ENCODE results near the gene RALGDS.
"Not testable (repeated sequence)": the region's sequence is repeated elsewhere in the genome, so short reads cannot be mapped to it uniquely, and the experiment has no call there.

The RALGDS gene

DNA sequence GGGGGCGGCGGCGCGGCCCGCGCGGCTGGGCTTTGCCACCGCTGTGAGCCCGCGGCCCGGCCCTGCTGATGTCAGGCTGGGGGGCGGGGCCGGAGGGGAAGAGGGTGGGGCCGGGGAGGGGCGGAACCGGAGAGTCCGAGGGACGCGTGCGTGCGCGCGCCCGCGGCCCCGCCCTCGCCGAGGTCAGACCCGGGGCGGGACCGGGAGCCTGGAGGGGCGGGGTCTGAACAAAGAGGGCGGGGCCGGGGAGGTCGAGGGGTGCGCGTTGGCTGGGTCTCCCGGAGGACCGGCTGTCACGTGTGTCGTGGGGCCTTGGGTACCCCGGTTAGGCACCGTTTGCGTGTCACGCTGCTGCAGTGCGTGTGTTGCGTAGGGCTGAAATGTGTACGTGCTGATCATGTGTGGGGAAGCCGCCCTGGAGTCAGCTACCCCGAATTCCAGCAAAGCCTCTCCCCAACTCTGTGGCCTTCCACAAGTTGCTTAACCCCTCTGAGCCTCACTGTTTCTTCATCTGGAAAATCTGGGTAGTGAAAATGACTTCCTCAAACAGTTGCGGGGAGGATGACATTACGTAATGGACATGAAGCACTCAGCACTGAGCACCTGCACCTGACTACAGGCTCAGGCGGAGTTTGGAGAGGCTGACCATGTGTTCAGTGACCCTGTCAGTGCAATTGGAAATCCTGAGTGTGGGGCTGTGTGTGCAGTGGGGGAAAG is at the start of gene RALGDS:
TSS of gene RALGDS (minus strand) at position 43 of the 717 bp plus-strand sequence. CDS start 86 bp downstream, outside the sequence.
- DNase-seq (ENCODE audit: low read depth in 2 of 2), result peak; percentile 79 to 89

DNA sequence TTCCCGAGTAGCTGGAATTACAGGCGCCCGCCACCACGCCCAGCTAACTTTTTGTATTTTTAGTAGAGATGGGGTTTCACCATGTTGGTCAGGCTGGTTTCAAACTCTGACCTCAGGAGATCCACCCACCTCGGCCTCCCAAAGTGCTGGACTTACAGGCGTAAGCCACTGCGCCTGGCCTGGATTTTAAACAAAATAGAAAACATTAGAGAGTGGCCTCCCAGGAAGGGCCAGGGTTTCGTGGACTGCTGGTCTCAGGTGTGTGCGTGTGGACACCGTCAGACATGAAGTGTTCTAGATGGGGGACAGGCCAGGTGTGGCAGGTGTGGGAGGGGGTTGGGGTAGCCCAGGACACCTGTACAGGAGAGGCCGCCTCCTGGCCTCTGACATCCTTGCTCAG is 49.7 kb upstream of the RALGDS start:
- no peak for DNase-seq (ENCODE audit: low read depth in 2 of 2)

DNA sequence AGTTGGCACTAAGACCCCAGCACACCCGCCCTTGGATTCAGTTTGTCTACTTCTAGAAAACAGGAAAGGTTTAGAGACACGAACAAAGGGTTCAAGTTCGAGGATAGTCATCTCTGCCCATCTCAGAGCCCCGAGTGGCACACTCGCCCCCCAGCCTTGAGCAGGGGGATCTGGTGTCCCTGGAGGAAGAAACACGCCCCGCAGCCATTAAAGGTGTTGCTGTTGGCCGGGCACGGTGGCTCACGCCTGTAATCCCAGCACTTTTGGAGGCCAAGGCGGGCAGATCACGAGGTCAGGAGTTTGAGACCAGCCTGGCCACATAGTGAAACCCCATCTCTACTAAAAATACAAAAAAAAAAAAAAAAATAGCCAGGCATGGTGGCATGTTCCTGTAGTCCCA is 48.6 kb upstream of the RALGDS start:
- DNase-seq (ENCODE audit: low read depth in 2 of 2), result not testable (repeated sequence)

DNA sequence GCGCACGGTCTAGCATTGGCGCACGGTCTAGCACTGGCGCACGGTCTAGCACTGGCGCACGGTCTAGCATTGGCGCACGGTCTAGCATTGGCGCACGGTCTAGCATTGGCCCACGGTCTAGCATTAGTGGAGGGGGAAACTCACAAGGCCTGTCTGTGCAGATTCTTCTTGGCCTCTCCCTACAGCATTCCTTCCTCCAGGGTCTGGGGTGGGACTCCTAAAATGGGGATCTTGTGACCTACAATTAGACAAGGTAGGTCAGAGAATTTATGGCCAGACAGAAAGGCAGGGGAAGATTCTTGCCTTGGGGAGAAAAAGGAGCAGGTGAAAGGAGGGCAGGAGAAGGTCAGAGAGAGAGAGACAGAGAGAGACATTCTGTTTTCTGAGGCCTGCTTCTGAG is 48.1 kb upstream of the RALGDS start:
- DNase-seq (ENCODE audit: low read depth in 2 of 2), result no peak

DNA sequence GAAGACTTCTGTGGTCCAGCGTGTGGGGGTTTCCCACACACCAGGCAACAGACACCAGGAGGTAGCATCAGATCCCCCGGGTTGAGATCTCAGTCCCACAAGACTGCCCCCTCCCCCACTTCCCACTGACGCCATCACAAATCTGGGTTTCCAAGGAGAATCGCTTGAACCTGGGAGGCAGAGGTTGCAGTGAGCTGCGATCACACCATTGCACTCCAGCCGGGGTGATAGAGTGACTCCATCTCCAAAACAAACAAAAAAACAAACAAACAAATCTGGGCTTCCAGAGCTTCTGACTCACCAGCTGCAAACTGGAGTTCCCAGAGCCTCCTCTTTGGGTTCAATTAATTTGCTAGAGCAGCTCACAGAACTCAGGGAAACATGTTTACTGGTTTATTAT is 47.4 kb upstream of the RALGDS start:
- no peak for DNase-seq (ENCODE audit: low read depth in 2 of 2)

DNA sequence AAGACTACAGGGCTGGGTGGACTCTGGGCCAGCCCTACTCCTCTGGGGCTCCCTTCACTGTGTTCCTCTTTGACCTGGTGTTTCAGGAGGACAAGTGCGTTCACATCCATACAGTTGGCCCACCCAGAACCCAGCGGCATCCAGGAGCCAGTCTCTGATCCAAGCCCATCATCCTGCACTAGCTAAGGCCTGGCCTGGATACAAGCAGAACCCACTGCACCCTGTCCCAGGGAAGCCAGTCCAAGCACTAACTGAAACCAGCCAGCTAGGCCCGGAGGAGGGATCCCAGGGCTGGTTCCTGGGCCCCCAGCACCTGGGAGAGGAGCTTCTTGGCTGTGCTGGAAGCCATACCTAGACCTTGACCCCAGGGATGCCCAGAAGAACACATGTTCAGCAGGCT is 46.7 kb upstream of the RALGDS start:
- no peak for DNase-seq (ENCODE audit: low read depth in 2 of 2)

DNA sequence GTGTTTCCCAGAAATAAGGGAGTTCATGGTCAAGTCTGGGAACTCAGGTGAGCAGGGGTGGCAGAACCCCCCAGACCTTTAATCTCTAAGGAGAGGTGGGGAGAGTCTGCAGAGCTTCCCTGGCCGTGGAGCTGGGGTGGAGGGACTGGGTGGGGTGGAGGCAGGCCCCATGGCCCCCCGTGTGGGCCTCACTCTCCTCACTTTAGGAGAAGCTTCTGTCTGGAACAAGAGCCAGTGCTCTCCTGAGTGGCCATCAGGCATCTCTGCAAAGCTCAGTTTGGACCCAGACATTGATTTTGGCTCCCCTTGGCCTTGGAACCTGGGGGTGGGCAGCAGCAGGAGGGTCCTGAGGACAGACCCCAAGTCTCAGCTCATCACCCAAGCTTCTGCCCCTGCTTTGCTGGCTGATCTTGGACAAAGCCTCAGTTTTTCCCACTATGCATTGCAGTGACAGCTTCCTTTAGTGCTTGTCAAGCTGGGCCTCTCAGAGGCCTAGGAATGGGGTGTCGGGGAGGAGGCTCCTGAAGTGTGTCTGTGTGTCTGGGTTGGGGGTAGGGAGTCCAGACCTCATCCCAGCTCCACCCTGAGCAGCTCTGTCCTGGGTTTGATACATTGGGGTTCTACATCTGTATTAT is 46.2 kb upstream of the RALGDS start:
- no peak for DNase-seq (ENCODE audit: low read depth in 2 of 2)

DNA sequence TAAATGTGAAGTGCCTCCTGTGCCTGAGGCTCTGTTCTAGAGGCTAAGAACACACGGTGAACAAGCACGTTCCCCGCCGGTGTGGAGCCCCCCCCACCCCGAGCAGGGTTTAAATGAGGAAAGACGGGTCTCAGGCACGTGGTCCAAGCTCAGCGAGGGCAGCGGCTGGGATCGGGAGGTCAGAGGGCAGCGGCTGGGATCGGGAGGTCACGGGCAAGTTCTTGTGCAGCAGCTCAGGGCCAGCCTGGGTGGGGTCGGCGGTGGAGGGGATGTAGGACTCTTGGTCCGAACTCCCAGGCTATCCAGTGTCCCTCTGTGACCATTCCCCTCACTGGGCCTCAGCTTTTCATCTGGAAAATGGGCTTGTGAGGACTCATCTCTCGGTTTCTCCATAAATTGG is 45.4 kb upstream of the RALGDS start:
- no peak for DNase-seq (ENCODE audit: low read depth in 2 of 2)

DNA sequence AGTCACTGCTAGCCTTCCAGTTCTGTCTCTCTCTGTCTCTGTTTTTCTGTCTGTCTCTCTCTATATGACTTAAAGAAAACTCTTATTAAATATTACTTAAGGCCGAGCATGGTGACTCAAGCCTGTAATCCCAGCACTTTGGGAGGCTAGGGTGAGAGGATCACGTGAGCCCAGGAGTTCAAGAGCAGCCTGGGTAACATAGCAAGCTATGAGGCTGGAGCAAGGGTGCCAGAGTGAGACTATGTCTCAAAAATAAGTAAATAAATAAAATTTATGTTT is 44.4 kb upstream of the RALGDS start:
- DNase-seq (ENCODE audit: low read depth in 2 of 2), result no peak

DNA sequence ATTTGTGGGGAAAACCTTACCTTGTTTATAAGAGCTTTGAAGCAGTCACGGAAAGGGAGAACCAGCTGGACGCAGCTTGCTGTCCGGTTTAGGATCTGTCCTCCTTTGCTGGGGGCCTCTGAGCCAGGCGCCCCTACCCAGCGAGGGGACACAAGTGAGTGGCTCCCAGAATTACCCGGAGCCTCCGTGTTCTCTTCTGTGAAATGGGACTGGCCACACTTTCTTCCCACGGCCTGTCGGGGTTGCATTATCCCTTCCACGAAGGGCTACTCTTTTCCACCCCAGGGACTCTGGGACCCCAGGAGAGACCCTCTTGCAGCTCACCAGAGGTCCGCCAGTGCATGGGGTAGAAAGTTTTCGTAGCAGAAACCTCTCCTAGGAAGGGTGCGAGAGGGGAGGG is 43.2 kb upstream of the RALGDS start:
- no peak for DNase-seq (ENCODE audit: low read depth in 2 of 2)

DNA sequence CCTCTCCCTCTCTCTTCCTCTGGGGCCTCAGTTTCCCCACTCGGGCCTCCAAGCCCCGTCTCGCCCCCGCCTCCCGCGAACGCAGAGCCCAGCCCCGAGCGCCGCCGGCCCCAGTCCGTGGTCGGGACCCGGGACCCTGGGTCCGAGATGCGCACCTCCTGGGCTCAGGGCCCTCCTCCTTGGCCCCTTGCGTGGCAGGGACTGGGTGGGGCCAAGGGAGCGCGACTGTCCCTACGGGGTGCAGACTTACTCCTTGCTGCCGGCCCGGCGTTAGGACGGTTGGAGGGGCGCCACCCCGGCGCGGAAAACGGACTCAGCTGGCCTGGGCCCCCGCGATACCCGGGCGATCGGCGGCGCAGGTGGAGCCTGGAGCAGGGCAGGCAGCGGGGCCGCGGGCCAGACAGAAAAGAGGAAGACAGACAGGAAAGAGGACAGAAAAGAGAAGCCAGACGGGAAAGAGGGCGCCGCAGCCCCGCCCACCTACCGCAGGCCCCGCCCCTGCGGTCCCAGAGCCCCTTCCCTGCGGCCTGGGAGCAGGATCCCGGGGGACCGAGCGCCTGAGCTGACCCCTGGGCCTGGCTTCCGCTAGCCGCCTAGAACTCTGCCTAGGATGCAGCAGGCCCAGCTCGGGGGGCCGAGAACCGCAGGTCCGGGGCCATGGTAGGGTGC is 42.6 kb upstream of the RALGDS start, which contains the start of gene GBGT1:
TSS of gene GBGT1 (minus strand) at position 411 of the 669 bp plus-strand sequence. CDS start 1,502 bp downstream, outside the sequence.
- no peak for DNase-seq (ENCODE audit: low read depth in 2 of 2)

DNA sequence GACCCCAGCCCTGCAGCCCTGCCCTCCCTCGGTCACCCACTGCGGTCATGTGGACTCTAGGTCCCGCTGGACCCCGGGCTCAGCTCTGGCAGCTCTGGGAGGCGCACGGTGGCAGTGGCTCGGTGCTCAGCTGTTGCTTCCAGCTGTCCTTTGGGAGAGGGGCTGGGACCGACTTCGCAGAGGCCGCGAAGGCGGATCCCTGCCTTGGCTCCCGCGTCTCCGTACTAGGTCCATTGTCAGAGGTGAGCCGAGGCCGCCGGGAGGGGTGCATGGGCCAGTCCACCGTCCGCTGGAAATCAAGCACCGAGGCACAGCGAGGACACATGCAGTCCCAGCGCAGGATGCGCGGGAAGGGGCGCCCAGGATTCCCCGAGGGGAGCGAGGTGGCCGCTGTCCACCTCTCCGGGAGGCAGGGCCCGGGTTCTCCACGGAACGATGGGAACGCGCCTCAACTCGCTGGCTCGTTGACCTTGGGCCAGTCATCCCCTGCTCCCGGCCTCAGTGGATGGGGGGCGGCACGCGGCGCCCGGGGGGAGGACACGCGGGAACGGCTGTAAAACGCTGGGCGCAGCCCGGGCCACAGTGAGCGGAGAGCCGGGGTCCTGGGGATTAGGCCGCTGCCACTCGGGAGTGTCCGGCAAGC is 41.9 kb upstream of the RALGDS start:
- no peak for DNase-seq (ENCODE audit: low read depth in 2 of 2)

DNA sequence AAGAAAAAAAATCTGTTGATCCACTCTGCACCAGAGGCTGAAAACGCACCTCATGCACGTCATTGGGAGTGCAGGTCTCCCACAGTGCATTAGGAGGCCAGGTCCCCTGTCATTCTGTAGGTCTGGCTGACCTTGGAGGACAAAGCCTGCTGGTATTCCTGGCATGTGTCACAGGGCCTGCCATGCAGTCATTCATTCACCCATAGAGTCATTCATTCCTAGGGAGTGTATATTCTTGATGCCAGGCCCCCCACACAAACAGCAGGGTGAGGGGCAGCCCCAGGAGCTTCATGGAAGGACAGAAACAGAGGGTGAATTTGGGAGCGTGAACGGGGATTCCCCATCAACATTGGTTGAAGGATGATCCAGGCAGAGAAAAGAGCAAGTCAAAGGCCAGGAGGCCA is 40.5 kb upstream of the RALGDS start:
- no peak for DNase-seq (ENCODE audit: low read depth in 2 of 2)

DNA sequence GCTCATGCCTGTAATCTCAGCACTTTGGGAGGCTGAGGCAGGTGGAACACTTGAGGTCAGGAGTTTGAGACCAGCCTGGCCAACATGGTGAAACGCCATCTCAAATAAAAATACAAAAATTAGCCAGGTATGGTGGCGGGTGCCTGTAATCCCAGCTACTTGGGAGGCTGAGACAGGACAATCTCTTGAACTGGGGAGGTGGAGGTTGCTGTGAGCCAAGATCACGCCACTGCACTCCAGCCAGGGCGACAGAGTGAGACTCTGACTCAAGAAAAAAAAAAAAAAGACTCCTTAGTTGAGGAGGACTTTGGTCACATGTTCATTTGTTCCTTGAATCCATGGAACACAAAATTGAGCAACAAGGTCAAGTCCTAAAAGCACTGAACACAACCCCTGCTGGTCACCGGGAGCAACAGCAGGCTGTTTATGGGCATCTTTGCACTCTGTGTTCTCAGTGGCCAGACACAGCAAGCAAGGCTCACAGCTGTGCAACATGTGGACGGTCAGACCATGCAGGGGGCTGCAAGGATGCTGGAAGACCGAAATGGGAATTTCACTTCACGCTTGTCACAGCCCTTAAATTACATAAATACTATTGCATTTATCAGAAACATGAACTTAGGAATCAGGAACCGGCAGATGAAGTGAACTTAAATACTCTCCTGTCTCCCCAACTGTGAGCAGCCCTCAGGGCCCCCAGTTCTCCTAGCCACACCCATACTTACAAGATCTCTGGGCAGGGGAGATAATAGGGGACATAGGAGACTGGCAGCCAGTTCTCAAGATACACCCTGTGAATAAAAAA is 39.9 kb upstream of the RALGDS start:
- DNase-seq (ENCODE audit: low read depth in 2 of 2), result no peak

DNA sequence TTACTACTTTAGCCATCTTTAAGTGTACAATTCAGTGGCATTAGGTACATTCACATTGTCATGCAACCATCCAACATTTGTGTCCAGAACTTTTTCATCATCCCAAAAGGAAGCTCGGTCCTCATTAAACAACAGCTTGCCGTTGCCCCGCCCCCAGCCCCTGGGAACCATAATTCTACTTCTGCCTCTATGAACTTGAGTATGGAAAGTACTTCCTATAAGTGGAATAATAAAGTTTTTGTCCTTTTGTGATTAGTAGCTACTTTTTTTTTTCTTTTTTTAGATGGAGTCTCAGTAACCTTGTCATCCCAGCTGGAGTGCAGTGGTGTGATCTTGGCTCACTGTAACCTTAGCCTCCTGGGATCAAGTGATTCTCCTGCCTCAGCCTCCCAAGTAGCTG is 37.7 kb upstream of the RALGDS start:
- DNase-seq (ENCODE audit: low read depth in 2 of 2), result no peak

DNA sequence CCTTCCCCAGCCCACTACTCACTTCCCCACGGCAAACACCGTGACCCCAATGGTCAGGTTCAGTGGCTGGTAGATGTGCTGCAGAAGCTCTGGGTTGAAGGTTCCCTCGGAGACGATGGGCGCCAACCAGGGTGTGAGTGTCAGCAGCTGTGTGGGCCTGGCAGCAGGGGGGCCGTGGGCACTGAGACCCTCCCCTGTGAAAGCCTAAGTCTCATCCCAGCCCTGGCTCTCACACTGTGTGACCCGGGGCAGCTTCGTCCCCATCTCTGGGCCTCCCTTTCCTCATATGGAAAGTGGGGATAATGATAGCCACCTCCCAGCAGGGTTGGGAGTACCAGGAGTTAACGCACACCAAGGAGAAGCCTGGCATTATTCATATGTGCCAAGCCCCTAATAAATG is 34.1 kb upstream of the RALGDS start:
- DNase-seq (ENCODE audit: low read depth in 2 of 2), result no peak

DNA sequence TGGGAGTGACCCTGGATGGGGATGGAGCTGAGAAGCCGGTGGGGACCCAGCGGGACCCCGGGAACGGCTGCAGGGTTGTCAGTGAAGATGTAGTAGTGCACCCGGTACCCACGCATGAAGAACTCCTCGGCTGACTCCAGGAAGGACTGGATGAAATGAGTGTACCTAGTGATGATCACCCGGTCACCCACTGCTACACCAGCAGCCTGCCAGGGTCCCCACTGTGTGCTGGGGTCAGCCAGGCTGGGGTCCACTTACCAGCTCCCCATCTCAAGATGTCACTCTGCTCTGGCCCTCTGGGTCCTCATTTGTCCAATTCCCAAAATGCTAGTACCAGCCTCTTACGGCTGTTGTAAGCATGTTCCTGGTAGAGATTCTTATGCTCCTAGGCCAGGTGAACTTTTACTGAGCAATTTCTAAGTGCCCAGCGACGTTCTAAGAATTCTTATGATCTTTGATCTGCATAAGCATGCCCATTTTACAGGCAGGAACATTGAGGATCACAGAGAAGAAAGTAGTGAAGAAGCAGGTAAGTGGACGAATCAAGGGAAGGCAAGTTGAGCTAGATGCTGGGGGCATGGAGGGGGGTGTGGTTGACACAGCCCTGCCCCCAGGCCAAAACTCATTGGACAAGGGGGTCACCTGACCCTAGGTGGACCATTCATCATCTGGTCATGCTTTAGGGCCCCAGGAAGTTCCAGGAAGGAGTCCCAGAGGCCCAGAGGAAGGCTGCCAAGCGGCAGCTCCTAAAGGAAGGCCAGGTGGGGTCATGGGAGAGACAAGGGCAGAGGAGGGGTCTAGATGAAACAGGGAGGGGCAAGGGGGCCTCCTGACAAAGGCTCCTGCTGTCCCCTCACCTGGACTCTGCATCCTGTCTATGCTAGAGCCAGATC is 33.3 kb upstream of the RALGDS start:
- no peak for DNase-seq (ENCODE audit: low read depth in 2 of 2)

DNA sequence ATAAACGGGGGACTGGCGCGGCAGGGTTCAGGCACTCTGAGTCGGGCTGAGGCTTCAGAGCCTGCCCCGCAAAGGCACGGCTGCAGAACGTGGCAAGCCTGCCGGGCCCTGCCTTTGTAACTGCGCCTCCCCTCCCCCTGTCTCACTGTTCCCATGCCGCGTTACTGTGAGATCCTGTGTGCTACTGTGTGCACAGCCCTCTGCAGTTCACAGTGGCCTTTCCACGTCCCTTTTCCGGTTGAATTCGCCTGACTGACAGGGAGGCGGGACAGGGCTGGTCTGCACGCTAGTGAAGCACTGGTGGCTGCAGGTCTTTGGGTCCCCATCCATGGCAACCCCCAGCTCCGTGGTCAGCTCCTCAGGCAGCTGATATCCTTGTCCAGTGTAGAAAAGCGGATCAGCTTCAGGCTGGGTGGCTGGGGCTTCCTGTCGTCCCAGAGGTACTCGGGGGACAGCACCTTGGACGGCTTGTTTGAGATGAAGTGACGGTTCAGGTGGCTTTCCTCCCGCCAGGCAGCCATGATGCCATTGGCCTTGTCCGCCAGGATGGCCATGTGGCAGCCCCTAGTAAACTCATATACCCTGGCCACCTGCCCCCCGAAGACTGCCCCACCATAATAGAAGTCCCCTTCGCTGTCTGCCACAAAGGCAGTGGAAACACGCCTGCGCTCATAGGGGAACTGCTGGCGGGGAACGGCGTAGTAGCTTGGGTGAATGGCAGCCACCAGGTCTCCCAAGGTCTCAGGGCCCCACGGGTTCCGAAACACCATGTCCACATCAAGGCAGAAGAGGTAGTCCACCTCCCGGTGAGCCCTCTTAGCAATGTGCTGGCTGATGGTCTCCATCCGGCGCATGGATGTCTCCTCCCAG is 32.4 kb upstream of the RALGDS start:
- DNase-seq (ENCODE audit: low read depth in 2 of 2), result no peak

DNA sequence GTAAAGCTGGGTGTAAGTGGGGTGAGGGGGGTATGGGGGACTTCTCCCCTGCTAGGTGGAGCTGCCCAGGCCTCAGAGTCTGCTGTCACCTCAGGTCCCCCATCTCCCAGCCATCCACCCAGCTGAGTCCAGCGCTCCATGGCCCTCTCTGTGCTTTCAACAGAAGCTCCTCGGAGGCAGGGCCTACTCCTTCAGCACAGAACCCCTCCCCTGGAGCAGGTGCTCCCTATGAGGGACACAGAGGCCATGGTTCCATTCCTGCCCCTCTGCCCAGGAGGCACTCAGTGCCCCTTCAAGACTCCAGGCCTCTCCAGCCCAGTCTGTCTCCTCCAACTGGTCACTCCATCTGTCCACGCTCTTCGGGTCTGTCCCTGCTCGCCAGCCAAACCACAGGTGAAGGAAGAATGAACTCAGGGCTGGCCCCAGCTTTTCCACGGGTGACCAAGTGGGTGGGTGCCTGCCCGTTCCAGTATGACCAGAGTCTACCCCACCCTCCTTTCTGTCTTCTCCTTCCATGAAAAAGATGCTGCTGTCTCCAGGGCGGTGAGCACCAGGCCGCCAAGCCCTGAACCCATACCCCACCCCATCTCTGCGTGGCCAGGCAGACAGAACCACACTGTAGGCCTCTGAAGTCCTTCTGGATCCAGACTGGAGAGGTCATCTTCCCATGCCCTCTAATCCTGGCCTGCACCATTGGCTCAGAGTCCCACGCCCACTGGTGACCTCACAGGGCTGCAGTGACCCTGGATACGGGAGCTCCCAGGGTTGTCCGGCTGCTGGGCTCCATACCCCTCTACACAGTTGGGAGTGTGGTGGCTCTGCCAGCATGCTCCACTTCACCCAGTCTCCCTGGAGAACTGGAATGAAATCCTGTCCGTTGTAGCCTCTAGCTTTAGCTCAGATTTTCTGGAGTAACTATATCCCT is 30.8 kb upstream of the RALGDS start:
- DNase-seq (ENCODE audit: low read depth in 2 of 2), result no peak

Measured in stimulated activated CD4-positive, alpha-beta T cell treated with anti-CD3 and anti-CD28 coated beads, Interleukin-15, amount 100 ng/mL, for 48 hours (primary cell).